Measurements from ENCODE around the gene POGLUT3. TPM values are rescaled to one million over a fixed set of nuclear protein-coding genes. Genes with fewer than 3 reads are reported as not detected.

POGLUT3 gene
- total RNA-seq, 4 donors from 2014 or later, result 1.8 to 8.1 (median 6.9) TPM

DNA sequence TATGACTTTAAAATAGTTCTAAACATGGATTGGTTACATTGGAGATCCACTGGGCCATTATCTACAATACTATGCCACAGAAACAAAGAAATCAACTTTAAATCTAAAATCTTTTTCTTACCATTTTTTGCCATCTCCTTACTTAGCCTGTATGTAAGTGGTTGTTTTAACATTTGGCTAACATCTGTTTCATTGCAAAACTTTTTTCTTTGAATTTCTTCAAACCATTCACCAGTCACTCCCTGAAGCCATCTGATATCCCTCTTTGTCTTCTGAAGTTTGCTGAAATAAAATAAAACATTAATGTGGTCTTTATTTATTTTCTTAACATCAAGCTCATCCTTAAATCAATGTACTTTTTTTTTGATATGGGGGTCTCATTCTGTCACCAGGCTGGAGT, 43.3 kb upstream of the POGLUT3 start:
- Histone ChIP-seq H3K4me1 (peaks cover 0 to 9% (median 3%) of the 10 kb centered on the region in 4 donors), H3K27me3 (no peaks in the 10 kb centered on the region), H3K36me3 (no peaks in the 10 kb centered on the region), H3K27ac (no peak overlapping the region), H3K4me3 (no peak overlapping the region), H3K9me3 (no peaks in the 10 kb centered on the region)
- no peak for TF ChIP-seq POLR2AphosphoS5 (IDR thresholded peaks at IDR 0.05)
- TF ChIP-seq EP300 (IDR thresholded peaks at IDR 0.05; ENCODE audit: low read depth), result no peak
- TF ChIP-seq CTCF (IDR thresholded peaks at IDR 0.05), result no peak
- TF ChIP-seq POLR2A (IDR thresholded peaks at IDR 0.05), result no peak
- no peak for DNase-seq
- intact Hi-C loops (cut with DNase I; ENCODE audit: low total_unique reads), result no loop called here
- in situ Hi-C loops (cut with MboI; ENCODE audit: low pct_ligation_motif_present in 1 of 4, low pct_unique_long_range_greater_than_20kb in 1 of 4, low sequenced_read_pairs in 3 of 4), result no loop called here

DNA sequence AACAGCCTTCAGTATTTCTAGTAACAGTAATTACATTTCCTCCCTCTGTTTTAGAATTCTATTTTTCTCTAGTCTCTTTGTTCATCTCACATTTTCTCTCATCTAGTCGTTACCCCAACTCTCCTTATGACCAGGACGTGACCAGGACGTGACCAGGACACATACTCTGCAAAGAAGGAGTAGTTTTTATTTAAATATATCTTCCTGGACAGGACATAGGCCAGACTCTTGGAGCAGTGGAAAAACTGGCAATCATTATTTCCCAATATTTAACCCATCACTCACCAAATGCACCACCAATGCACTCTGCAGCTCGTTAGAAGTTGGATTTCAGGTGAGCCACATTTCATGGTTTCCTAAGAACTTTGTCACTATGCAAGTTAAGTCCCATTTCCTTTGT, 40.3 kb upstream of the POGLUT3 start:
- Histone ChIP-seq H3K27me3 (no peaks in the 10 kb centered on the region), H3K4me1 (peaks cover 0 to 9% (median 3%) of the 10 kb centered on the region in 4 donors), H3K36me3 (no peaks in the 10 kb centered on the region), H3K4me3 (no peak overlapping the region), H3K27ac (peak overlapping the region; percentile 23 to 44 (median 32)), H3K9me3 (no peaks in the 10 kb centered on the region)
- TF ChIP-seq EP300 (IDR thresholded peaks at IDR 0.05; ENCODE audit: low read depth), result no peak
- no peak for TF ChIP-seq CTCF (IDR thresholded peaks at IDR 0.05)
- no peak for TF ChIP-seq POLR2AphosphoS5 (IDR thresholded peaks at IDR 0.05)
- no peak for TF ChIP-seq POLR2A (IDR thresholded peaks at IDR 0.05)
- WGBS, 2 donors (ENCODE audit: low coverage in 1 of 2), result 59 to 86% methylated on average over 4 of the region's 4 CpGs
- in situ Hi-C loops (cut with MboI; ENCODE audit: low pct_ligation_motif_present in 1 of 4, low pct_unique_long_range_greater_than_20kb in 1 of 4, low sequenced_read_pairs in 3 of 4) (no loop called here), intact Hi-C loops (cut with DNase I; ENCODE audit: low total_unique reads) (no loop called here)
- DNase-seq, result no peak

- Histone ChIP-seq H3K9me3 (no peaks in the 10 kb centered on the region), H3K4me3 (no peak overlapping the region), H3K36me3 (no peaks in the 10 kb centered on the region), H3K27me3 (no peaks in the 10 kb centered on the region), H3K4me1 (peaks cover 0 to 9% (median 3%) of the 10 kb centered on the region in 4 donors), H3K27ac (peak overlapping the region; percentile 23 to 44 (median 32))
- in situ Hi-C loops (cut with MboI; ENCODE audit: low pct_ligation_motif_present in 1 of 4, low pct_unique_long_range_greater_than_20kb in 1 of 4, low sequenced_read_pairs in 3 of 4), result no loop called here
- TF ChIP-seq POLR2A (IDR thresholded peaks at IDR 0.05) (peak; percentile 19), CTCF (IDR thresholded peaks at IDR 0.05) (no peak), POLR2AphosphoS5 (IDR thresholded peaks at IDR 0.05) (peak in 2 of 3 donors; percentile 12 to 54), EP300 (IDR thresholded peaks at IDR 0.05; ENCODE audit: low read depth) (no peak)
- 0 to 33% methylated on average over 1 to 8 of the region's 8 CpGs for WGBS, 2 donors (ENCODE audit: low coverage in 1 of 2)
- intact Hi-C loops (cut with DNase I; ENCODE audit: low total_unique reads), result no loop called here
- DNase-seq, result peak; percentile 66
Observed at GRCh38 chr11:108538022-108538424, 39.8 kb upstream of the POGLUT3 start.

DNA sequence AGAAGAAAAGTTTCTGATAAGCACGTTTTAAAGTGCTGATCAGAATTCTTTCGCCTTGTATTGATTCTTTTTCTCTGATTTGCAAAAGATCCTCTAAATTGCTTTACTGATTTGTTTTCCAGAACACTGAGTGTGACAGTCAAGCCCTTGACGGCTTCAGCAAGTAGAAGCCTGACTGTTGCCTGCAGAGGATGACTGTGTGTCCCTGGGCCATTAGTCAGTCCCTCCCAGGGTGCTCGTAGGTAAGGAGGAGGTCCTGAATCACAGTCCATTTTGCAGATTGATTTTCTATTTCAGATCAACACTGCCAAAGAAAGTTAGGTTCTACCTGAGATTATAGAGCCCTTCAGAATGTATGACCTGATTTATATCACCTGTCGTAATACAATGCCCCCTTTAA, 38.6 kb upstream of the POGLUT3 start:
- H3K4me1 ChIP-seq, result peaks cover 0 to 9% (median 3%) of the 10 kb centered on the region in 4 donors
- in situ Hi-C loops (cut with MboI; ENCODE audit: low pct_ligation_motif_present in 1 of 4, low pct_unique_long_range_greater_than_20kb in 1 of 4, low sequenced_read_pairs in 3 of 4) (no loop called here), intact Hi-C loops (cut with DNase I; ENCODE audit: low total_unique reads) (no loop called here)
- no peak overlapping the region for H3K27ac ChIP-seq
- TF ChIP-seq POLR2A (IDR thresholded peaks at IDR 0.05) (no peak), EP300 (IDR thresholded peaks at IDR 0.05; ENCODE audit: low read depth) (no peak), POLR2AphosphoS5 (IDR thresholded peaks at IDR 0.05) (no peak), CTCF (IDR thresholded peaks at IDR 0.05) (no peak)
- H3K36me3 ChIP-seq, result no peaks in the 10 kb centered on the region
- no peaks in the 10 kb centered on the region for H3K9me3 ChIP-seq
- WGBS, 2 donors (ENCODE audit: low coverage in 1 of 2), result 81 to 89% methylated on average over 5 of the region's 5 CpGs
- H3K27me3 ChIP-seq, result no peaks in the 10 kb centered on the region
- no peak for DNase-seq
- no peak overlapping the region for H3K4me3 ChIP-seq
